ENCODE data around the gene UCN.

DNA sequence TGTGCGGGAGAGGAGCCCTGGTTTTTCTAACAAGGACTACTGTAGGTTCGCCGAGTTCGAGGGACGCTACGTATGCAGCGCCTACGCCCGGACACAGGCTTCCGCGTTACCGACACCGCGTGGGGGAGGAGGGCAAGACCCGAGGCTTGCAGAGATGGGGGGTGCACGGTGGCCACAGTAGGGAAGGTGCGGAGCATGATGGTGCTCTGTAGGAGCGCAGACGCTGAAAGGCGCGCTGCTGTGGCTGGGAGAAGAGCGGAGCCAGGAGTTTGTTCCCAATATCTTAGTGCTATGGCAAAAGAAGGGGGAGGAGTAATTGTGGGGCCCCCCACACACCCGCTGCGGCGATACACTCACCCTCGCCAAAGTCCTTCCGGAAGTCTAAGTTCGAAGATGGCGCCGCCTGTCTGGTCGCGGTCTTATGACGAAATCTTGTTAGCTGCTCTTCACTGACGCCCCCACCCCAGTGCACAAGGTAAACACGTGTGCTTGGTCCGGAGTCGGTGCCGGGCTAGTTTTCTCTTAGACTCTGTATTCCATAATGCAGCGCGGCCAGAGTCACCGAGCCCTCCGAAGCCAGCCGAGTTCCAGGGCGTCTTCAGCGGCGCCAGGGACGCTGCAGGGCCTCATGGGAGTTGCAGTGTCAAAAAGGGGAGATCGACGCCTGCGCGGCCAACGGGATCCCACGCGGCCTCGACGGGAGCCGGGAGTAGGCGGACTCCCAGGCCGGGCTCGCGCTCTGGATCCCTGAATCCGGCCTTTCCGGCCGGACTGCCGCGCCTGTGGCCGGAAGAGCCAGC, 48.3 kb upstream of the UCN start, which contains the start of gene GTF3C2:
- peak in 3 of 5 experiments; percentile 6 to 66 (median 36) for TF ChIP-seq CTCF (IDR thresholded peaks at IDR 0.05)
- peak in 1 of 2 donors; percentile 91 for TF ChIP-seq EP300 (IDR thresholded peaks at IDR 0.05)
- peak in 1 of 2 donors; percentile 18 for TF ChIP-seq POLR2A (IDR thresholded peaks at IDR 0.05)
